Activated CD4-positive, alpha-beta T cell treated with anti-CD3 and anti-CD28 coated beads, Interleukin-2, amount 50 U/mL, for 24 hours (primary cell): ENCODE results near the gene PTPRF.

Source experiments
- DNase-seq, 2 donors: peaks; one replicate each; pipeline ENCODE4 v3.0.0-alpha.2; 2020; ENCODE audit warnings: low read depth in 1 of 2, low spot score in 1 of 2

PTPRF gene

GRCh38 chr1:43576521-43576920, 45.8 kb downstream of the PTPRF start:
- DNase-seq = no peak

GRCh38 chr1:43577655-43578542, 47.2 kb downstream of the PTPRF start:
- no peak for DNase-seq

- DNase-seq = no peak
Observed at GRCh38 chr1:43580039-43580438, 49.4 kb downstream of the PTPRF start.

- peak in 1 of 2 donors; percentile 26 for DNase-seq
Observed at GRCh38 chr1:43582162-43582566, 51.5 kb downstream of the PTPRF start.

- DNase-seq = no peak
Observed at GRCh38 chr1:43583058-43583457, 52.4 kb downstream of the PTPRF start.

- DNase-seq = no peak
Observed at GRCh38 chr1:43584204-43584603, 53.5 kb downstream of the PTPRF start.

GRCh38 chr1:43585557-43585956, 54.9 kb downstream of the PTPRF start:
- no peak for DNase-seq

- no peak for DNase-seq
Observed at GRCh38 chr1:43586136-43586731, 55.6 kb downstream of the PTPRF start.

- no peak for DNase-seq
Observed at GRCh38 chr1:43587001-43587400, 56.3 kb downstream of the PTPRF start.

- no peak for DNase-seq
Observed at GRCh38 chr1:43587594-43587993, 56.9 kb downstream of the PTPRF start.

- DNase-seq = no peak
Observed at GRCh38 chr1:43588592-43588991, 57.9 kb downstream of the PTPRF start.

- DNase-seq = no peak
Observed at GRCh38 chr1:43590388-43590925, 59.8 kb downstream of the PTPRF start.

GRCh38 chr1:43591181-43591580, 60.5 kb downstream of the PTPRF start:
- no peak for DNase-seq

GRCh38 chr1:43592051-43592665, 61.5 kb downstream of the PTPRF start:
- no peak for DNase-seq

- DNase-seq = no peak
Observed at GRCh38 chr1:43592974-43593683, 62.4 kb downstream of the PTPRF start.

- no peak for DNase-seq
Observed at GRCh38 chr1:43596579-43596978, 65.9 kb downstream of the PTPRF start.

GRCh38 chr1:43597028-43597427, 66.3 kb downstream of the PTPRF start:
- no peak for DNase-seq

GRCh38 chr1:43597721-43598120, 67.0 kb downstream of the PTPRF start:
- DNase-seq = no peak

- no peak for DNase-seq
Observed at GRCh38 chr1:43598622-43599021, 67.9 kb downstream of the PTPRF start.

- no peak for DNase-seq
Observed at GRCh38 chr1:43600033-43601020, 69.6 kb downstream of the PTPRF start.
